Adipocyte (in vitro differentiated cells): ENCODE data around the gene C1orf56.
A peak's percentile ranks its signal among the peaks of the same experiment; 100 is the strongest.

Experiments used
- DNase-seq: peaks from one replicate; pipeline ENCODE4 v3.0.0-alpha.2; 2015; ENCODE audit warnings: low read depth
- H3K27me3 ChIP-seq: replicated peaks from 2 replicates; pipeline ENCODE4 v1.7.0; 2013; ENCODE audit warnings: mild to moderate bottlenecking, low read length, moderate library complexity; ENCODE audit not compliant: control insufficient read depth, insufficient read depth
- H3K36me3 ChIP-seq: 2 replicates; pipeline ENCODE4 v1.7.0; 2013; ENCODE audit warnings: low read length, mild to moderate bottlenecking, moderate library complexity; ENCODE audit not compliant: control insufficient read depth, insufficient read depth, severe bottlenecking
- H3K4me1 ChIP-seq: 2 replicates; pipeline ENCODE4 v1.7.0; 2013; ENCODE audit warnings: mild to moderate bottlenecking, low read length, moderate library complexity; ENCODE audit not compliant: control insufficient read depth, insufficient read depth
- H3K4me3 ChIP-seq: 2 replicates; pipeline ENCODE4 v1.7.0; 2013; ENCODE audit warnings: mild to moderate bottlenecking, low read length, moderate library complexity
- H3K9ac ChIP-seq: 2 replicates; pipeline ENCODE4 v1.7.0; 2013; ENCODE audit warnings: mild to moderate bottlenecking, low read length, moderate library complexity
- H3K9me3 ChIP-seq: 2 replicates; pipeline ENCODE4 v1.7.0; 2013; ENCODE audit warnings: mild to moderate bottlenecking, low read length, moderate library complexity; ENCODE audit not compliant: control insufficient read depth

C1orf56 gene

DNA sequence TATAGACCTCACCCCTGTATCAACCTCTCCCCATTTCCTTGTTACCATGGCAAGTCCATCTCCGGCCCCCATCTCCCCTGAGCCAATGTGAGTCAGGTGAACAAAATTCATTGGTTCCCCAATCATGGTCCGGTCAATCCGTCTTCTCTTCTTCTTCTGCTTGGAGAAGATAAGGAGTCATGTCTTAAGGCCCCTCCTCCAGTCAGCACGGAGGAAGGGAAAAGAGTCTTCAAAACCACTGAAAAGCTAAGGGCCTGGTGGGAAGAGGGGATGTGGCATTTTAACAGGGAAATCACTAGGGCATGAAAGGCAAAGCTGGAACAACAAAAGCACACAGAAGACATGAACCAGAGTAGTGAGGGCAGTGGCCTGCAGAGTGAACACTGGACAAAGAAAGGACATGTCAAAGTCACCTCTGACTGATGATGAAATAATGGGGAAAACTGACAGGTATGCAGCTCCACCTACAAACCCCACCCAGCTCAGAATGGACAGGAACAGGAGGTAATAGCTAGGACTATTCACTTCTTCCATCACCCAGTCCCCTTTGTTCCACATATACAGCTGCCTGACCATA lies 7.5 kb downstream of the C1orf56 start:
- Histone ChIP-seq H3K27me3 (no peaks in the 10 kb centered on the region), H3K9ac (no peak overlapping the region), H3K4me3 (no peak overlapping the region), H3K4me1 (peaks cover 29% of the 10 kb centered on the region), H3K36me3 (peaks cover 58% of the 10 kb centered on the region), H3K9me3 (no peaks in the 10 kb centered on the region)
- no peak for DNase-seq

DNA sequence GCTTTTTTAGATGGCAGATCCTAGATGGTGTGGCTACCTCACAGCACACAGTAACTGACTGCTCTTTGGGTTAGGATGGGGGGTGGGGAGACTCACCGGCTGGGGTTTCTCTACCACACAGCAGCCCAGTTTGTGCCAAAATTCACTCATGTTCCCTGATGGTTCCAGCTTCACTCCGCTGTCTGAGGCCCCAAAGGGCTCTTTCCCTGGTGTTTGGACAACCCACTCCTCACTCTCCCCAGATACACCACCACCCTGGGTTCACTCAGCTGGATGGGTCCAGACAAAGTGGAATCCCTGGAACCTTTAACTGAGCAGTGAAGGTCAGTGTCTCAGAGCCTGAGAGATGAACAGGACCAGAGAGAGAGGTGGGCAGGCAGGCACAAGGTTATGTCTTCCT lies 8.0 kb downstream of the C1orf56 start:
- peaks cover 33% of the 10 kb centered on the region for H3K4me1 ChIP-seq
- H3K36me3 ChIP-seq, result peaks cover 58% of the 10 kb centered on the region
- no peak for DNase-seq
- no peaks in the 10 kb centered on the region for H3K9me3 ChIP-seq
- no peaks in the 10 kb centered on the region for H3K27me3 ChIP-seq
- H3K9ac ChIP-seq, result no peak overlapping the region
- H3K4me3 ChIP-seq, result no peak overlapping the region

DNA sequence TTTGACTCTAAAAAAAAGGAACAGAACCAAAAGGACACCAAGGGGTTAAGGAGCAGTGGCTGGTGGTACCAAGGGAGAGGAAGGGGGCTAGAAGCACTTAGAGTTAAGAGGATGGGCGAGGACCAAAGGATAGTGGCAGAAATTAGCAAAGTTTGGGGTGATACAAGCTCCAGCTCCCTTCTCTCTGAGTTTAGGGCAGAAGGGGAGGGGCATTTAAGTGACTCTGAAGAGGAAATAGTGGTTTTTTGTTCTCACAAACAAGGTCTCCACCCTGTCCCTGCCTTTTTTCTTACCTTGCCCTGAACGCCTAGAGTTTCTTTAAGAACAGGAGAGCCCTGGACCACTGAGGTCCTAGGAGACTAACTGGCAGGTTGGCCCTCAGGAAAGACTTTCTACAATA lies 8.6 kb downstream of the C1orf56 start:
- Histone ChIP-seq H3K9ac (peak overlapping the region; percentile 8), H3K9me3 (no peaks in the 10 kb centered on the region), H3K4me1 (peaks cover 37% of the 10 kb centered on the region), H3K27me3 (no peaks in the 10 kb centered on the region), H3K4me3 (peak overlapping the region; percentile 2), H3K36me3 (peaks cover 54% of the 10 kb centered on the region)
- DNase-seq, result no peak

DNA sequence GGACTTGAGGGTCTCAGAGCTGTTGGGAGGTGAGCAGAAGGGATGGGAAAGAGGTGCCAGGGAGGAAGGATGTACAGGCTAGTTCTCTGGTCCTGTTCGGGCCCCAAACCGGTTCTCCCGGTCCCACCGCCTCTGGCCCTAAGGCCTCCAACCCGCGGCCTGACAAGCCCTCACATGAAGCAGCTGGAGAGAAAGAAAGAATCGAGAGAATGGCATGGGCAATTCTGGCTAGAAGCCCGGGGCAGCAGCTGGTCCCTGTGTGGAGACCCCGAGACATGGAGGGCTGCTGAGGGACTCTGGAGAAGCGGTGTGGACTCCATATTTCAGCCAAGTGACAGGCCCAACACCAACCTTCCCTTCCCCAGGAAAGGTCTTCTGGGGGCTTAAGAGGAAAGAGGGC lies 11.1 kb downstream of the C1orf56 start:
- H3K27me3 ChIP-seq, result no peaks in the 10 kb centered on the region
- peaks cover 40% of the 10 kb centered on the region for H3K4me1 ChIP-seq
- peaks cover 29% of the 10 kb centered on the region for H3K36me3 ChIP-seq
- peak overlapping the region; percentile 98 for H3K4me3 ChIP-seq
- H3K9ac ChIP-seq, result peak overlapping the region; percentile 96
- H3K9me3 ChIP-seq, result no peaks in the 10 kb centered on the region
- peak; percentile 60 for DNase-seq

DNA sequence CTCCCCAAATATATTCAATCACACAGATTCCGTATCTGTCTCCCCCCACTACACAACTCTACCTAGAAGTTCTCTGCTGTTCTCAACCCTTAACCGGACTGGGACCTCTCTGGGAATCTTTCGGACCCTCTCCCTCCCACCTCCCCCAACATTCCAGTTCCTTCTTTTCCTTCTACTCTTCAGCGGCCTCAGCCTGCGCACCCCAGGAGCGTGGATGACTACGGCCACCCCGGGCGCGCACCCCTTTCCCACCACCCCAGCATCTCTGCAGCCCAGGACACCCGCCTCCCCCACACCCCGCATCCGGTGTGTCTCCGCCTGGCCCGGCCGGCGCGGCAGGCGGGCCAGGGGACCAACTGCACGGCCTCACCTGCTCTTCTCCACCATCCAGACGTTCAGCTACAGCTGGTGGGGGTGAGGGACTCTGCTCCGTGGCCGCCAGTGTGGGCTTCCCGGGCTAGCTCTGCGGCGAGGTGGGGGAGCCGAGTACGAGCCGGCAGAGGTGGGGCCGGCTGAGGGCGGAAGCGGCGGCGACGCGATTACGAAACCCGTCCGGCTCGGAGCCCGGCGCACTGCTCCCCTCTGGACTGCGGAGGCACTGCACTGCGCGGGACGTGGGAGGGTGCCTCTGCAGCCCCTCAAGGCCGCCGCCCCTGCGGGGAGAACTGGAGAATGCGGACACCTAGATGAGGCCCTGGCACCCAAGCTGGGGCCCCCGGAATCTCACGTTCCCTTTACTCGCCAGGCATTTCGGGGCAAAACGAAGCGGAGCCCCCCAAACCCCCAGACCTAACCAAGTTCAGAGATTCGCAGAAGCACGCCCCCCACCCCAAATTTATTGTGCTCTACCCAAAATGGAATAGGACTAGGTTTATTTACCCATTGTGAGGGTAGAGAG lies 11.8 kb downstream of the C1orf56 start, which contains the start of gene CDC42SE1:
Gene CDC42SE1 (minus strand): TSS at position 514 of the 898 bp plus-strand sequence. CDS start 3,892 bp downstream, outside the sequence.
- peaks cover 40% of the 10 kb centered on the region for H3K4me1 ChIP-seq
- H3K4me3 ChIP-seq, result peak within 1 kb of the TSS; percentile 98
- H3K27me3 ChIP-seq, result no peaks in the 10 kb centered on the region
- no peaks in the 10 kb centered on the region for H3K9me3 ChIP-seq
- H3K9ac ChIP-seq, result peak within 1 kb of the TSS; percentile 96
- peak; percentile 96 for DNase-seq
- H3K36me3 ChIP-seq, result peaks cover 23% of the 10 kb centered on the region

DNA sequence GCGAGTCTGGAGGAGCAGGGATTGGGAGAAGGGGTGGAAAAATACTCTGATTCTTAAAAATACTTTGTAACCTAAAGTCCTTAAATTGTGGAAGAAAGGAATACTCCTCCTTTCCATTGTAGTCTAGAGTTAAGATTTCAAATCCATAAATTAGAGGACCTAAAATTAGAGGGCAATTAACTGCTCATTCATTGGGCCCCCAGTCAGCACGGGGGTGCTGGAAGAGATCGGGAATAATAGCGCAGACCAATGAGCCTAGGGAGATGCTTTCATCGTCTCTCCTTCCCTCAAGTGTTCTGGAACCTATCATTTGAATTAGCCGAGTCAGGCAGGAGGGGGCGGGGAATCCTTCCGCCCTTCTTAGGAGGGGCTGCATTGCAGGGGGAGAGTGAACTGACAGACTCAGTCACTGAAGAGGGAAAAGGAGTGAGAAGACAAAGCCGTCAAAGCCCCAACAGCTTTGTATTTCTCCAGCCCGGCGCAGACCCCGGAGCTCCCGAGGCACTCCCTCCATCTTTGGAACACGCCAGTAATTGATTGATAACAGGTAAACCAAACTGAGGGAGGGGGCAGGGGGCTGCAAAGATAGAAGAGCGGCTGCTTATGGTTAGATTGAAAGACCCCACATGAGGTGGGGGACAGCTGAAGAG lies 12.6 kb downstream of the C1orf56 start, which contains the start of gene MLLT11:
Gene MLLT11 (plus strand): TSS at position 391 of the 650 bp plus-strand sequence. CDS start 6,828 bp downstream, outside the sequence.
- peak within 1 kb of the TSS; percentile 96 for H3K9ac ChIP-seq
- no peaks in the 10 kb centered on the region for H3K27me3 ChIP-seq
- peak; percentile 89 for DNase-seq
- H3K4me1 ChIP-seq, result peaks cover 40% of the 10 kb centered on the region
- no peaks in the 10 kb centered on the region for H3K9me3 ChIP-seq
- H3K36me3 ChIP-seq, result peaks cover 15% of the 10 kb centered on the region
- H3K4me3 ChIP-seq, result peak within 1 kb of the TSS; percentile 98

DNA sequence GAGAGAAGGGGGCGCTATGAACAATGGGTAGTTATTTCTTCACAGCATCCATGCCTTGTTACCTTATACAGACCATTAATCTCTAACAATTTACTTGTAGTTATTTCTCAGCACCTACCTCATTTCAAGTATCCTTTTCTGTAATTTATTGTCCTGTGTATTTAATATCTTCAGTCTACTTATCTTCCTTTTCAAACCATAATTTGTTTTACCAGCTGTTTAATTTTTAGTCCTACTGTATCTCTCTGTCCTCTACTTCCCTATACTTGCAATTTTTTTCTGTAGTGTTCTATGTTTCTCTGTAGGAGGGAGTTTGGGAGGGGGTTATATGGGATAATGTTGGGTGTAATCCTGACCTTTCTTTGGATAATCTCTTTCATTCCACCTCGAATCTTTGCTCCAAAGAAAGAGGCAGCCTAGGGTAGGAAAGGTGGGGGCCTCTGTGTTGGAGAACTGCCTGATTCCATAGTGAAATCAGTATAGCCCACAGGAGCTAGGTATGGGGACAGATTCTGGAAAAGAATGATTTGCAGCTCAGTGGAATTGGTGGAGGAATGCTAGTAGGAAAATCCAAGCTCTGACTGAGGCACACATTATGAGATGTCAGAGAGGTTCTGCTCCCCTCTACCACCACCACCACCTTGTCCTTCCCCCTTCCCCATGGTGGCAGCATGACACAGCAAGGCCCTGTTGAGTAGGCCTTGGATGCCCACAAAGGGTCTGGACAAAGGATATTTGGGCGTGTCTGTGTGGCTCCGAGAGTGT lies 13.3 kb downstream of the C1orf56 start:
- Histone ChIP-seq H3K36me3 (peaks cover 8% of the 10 kb centered on the region), H3K4me1 (peaks cover 41% of the 10 kb centered on the region), H3K27me3 (no peaks in the 10 kb centered on the region), H3K4me3 (peak overlapping the region; percentile 98), H3K9me3 (no peaks in the 10 kb centered on the region), H3K9ac (peak overlapping the region; percentile 96)
- DNase-seq, result peak; percentile 42

DNA sequence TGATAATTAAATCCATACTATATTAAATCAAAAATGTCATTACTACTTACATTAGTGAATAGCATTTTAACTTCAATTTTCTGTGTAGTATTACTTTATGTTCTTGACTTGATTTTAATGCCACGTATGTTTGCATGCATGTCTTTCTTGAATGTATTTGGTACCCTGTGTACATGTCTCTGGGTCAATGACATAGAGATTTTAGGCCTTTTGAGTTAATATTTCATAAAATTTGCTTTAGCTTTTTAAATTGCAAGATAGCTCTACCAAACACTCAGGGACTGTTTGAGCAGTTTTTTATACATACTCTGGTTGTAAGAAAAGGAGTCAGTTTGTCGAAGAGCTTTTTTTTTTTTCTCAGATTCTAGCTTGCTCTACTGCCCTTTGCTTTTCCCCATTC lies 14.2 kb downstream of the C1orf56 start:
- DNase-seq, result peak; percentile 34
- H3K9ac ChIP-seq, result no peak overlapping the region
- H3K27me3 ChIP-seq, result no peaks in the 10 kb centered on the region
- H3K36me3 ChIP-seq, result no peaks in the 10 kb centered on the region
- no peak overlapping the region for H3K4me3 ChIP-seq
- H3K4me1 ChIP-seq, result peaks cover 32% of the 10 kb centered on the region
- no peaks in the 10 kb centered on the region for H3K9me3 ChIP-seq

DNA sequence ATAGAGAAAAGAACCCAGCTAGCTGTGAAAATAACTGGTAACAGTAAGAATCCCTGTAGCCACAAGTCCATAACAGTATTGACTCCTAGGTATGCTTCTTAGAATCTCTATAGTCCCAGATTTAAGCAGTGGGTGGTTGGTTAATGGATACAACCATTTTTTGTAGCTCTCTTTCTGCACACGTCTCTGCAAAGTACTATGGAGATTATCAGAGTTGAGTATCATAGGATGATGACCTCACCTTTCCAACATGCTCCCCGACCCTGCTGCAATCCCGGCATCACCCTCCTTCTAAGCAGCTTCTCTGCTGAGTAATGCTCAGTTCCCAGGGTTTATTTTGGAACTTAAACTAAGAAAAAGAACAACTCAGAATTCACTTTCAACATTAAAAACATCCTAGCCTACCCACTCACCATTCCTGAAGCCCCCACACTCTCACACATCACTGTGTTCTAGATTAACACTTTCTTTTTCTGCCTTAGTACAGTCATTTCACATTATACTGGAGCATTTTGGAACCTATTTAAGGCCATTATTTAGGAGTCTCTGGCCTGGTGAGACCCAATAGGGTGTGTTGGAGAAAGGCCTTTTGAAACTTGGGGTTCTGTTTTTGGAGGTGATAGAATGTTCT lies 15.3 kb downstream of the C1orf56 start:
- H3K9ac ChIP-seq, result peak overlapping the region; percentile 66
- no peak overlapping the region for H3K4me3 ChIP-seq
- H3K9me3 ChIP-seq, result no peaks in the 10 kb centered on the region
- no peaks in the 10 kb centered on the region for H3K36me3 ChIP-seq
- peak; percentile 81 for DNase-seq
- no peaks in the 10 kb centered on the region for H3K27me3 ChIP-seq
- peaks cover 20% of the 10 kb centered on the region for H3K4me1 ChIP-seq

DNA sequence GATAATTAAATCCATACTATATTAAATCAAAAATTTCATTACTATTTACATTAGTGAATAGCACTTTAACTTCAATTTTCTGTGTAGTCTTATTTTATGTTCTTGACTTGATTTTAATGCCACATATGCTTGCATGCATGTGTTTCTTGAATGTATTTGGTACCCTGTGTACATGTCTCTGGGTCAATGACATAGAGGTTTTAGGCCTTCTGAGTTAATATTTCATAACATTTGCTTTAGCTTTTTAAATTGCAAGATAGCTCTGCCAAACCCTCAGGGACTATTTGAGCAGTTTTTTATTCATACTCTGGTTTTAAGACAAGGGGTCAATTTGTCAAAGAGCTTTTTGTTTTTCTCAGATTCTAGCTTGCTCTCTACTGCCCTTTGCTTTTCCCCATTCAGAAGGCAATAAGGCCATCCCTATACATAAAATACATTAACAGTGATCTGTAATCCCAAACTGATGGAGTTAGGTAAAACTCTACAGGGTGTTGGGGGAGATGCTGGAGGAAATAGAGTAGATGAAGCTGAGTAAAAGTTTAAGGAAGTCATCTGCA lies 17.6 kb downstream of the C1orf56 start:
- H3K36me3 ChIP-seq, result no peaks in the 10 kb centered on the region

More for the DNA sequence above, 17.6 kb downstream of the C1orf56 start:
- no peak overlapping the region for H3K4me3 ChIP-seq
- H3K27me3 ChIP-seq, result no peaks in the 10 kb centered on the region
- peaks cover 17% of the 10 kb centered on the region for H3K4me1 ChIP-seq
- no peaks in the 10 kb centered on the region for H3K9me3 ChIP-seq
- DNase-seq, result no peak
- H3K9ac ChIP-seq, result no peak overlapping the region
